ENCODE measurements around the gene RTN3.

The RTN3 gene

GRCh38 chr11:63749624-63750023 is 68.3 kb downstream of the RTN3 start:
- H3K4me3 ChIP-seq (ENCODE audit: low read length): no peak overlapping the region
- no peaks in the 10 kb centered on the region for H3K4me1 ChIP-seq (ENCODE audit: control insufficient read depth, insufficient read depth, low read length)
- H3K9me3 ChIP-seq (replicated peaks; ENCODE audit: low read length): no peaks in the 10 kb centered on the region
- no peaks in the 10 kb centered on the region for H3K27me3 ChIP-seq (ENCODE audit: control insufficient read depth, insufficient read depth, low read length)
- peaks cover 27% of the 10 kb centered on the region for H3K36me3 ChIP-seq (ENCODE audit: insufficient read depth, low read length)
- H3K9ac ChIP-seq (ENCODE audit: low read depth, low read length): no peak overlapping the region
- no peak overlapping the region for H3K4me2 ChIP-seq (ENCODE audit: low read length)

- Histone ChIP-seq H3K36me3 (ENCODE audit: insufficient read depth, low read length) (peaks cover 37% of the 10 kb centered on the region), H3K27me3 (ENCODE audit: control insufficient read depth, insufficient read depth, low read length) (no peaks in the 10 kb centered on the region), H3K4me1 (ENCODE audit: control insufficient read depth, insufficient read depth, low read length) (no peaks in the 10 kb centered on the region), H3K4me2 (ENCODE audit: low read length) (no peak overlapping the region), H3K9ac (ENCODE audit: low read depth, low read length) (no peak overlapping the region), H3K4me3 (ENCODE audit: low read length) (no peak overlapping the region), H3K9me3 (replicated peaks; ENCODE audit: low read length) (no peaks in the 10 kb centered on the region)
These were observed 75.8 kb downstream of the RTN3 start for GRCh38 chr11:63756919-63757761.

GRCh38 chr11:63760487-63761079 is 79.3 kb downstream of the RTN3 start:
- Histone ChIP-seq H3K9me3 (replicated peaks; ENCODE audit: low read length) (no peaks in the 10 kb centered on the region), H3K4me3 (ENCODE audit: low read length) (no peak overlapping the region), H3K4me1 (ENCODE audit: control insufficient read depth, insufficient read depth, low read length) (peaks cover 12% of the 10 kb centered on the region), H3K9ac (ENCODE audit: low read depth, low read length) (no peak overlapping the region), H3K4me2 (ENCODE audit: low read length) (no peak overlapping the region), H3K27me3 (ENCODE audit: control insufficient read depth, insufficient read depth, low read length) (no peaks in the 10 kb centered on the region), H3K36me3 (ENCODE audit: insufficient read depth, low read length) (peaks cover 27% of the 10 kb centered on the region)

GRCh38 chr11:63761188-63761587 is 79.9 kb downstream of the RTN3 start:
- no peaks in the 10 kb centered on the region for H3K9me3 ChIP-seq (replicated peaks; ENCODE audit: low read length)
- no peak overlapping the region for H3K4me2 ChIP-seq (ENCODE audit: low read length)
- H3K27me3 ChIP-seq (ENCODE audit: control insufficient read depth, insufficient read depth, low read length): no peaks in the 10 kb centered on the region
- H3K36me3 ChIP-seq (ENCODE audit: insufficient read depth, low read length): peaks cover 27% of the 10 kb centered on the region
- H3K4me1 ChIP-seq (ENCODE audit: control insufficient read depth, insufficient read depth, low read length): peaks cover 13% of the 10 kb centered on the region
- no peak overlapping the region for H3K4me3 ChIP-seq (ENCODE audit: low read length)
- no peak overlapping the region for H3K9ac ChIP-seq (ENCODE audit: low read depth, low read length)

- no peaks in the 10 kb centered on the region for H3K27me3 ChIP-seq (ENCODE audit: control insufficient read depth, insufficient read depth, low read length)
- peak overlapping the region; percentile 45 for H3K4me2 ChIP-seq (ENCODE audit: low read length)
- H3K4me1 ChIP-seq (ENCODE audit: control insufficient read depth, insufficient read depth, low read length): peaks cover 22% of the 10 kb centered on the region
- no peaks in the 10 kb centered on the region for H3K9me3 ChIP-seq (replicated peaks; ENCODE audit: low read length)
- H3K9ac ChIP-seq (ENCODE audit: low read depth, low read length): no peak overlapping the region
- H3K4me3 ChIP-seq (ENCODE audit: low read length): no peak overlapping the region
- peaks cover 24% of the 10 kb centered on the region for H3K36me3 ChIP-seq (ENCODE audit: insufficient read depth, low read length)
These were observed 80.8 kb downstream of the RTN3 start for GRCh38 chr11:63761931-63762653.

- H3K36me3 ChIP-seq (ENCODE audit: insufficient read depth, low read length): peaks cover 23% of the 10 kb centered on the region
- H3K4me1 ChIP-seq (ENCODE audit: control insufficient read depth, insufficient read depth, low read length): peaks cover 25% of the 10 kb centered on the region
- H3K9me3 ChIP-seq (replicated peaks; ENCODE audit: low read length): no peaks in the 10 kb centered on the region
- peak overlapping the region; percentile 45 for H3K4me2 ChIP-seq (ENCODE audit: low read length)
- H3K4me3 ChIP-seq (ENCODE audit: low read length): no peak overlapping the region
- H3K27me3 ChIP-seq (ENCODE audit: control insufficient read depth, insufficient read depth, low read length): no peaks in the 10 kb centered on the region
- H3K9ac ChIP-seq (ENCODE audit: low read depth, low read length): peak overlapping the region; percentile 26
These were observed 81.6 kb downstream of the RTN3 start for GRCh38 chr11:63762654-63763495.

- Histone ChIP-seq H3K36me3 (ENCODE audit: insufficient read depth, low read length) (peaks cover 23% of the 10 kb centered on the region), H3K4me1 (ENCODE audit: control insufficient read depth, insufficient read depth, low read length) (peaks cover 25% of the 10 kb centered on the region), H3K27me3 (ENCODE audit: control insufficient read depth, insufficient read depth, low read length) (no peaks in the 10 kb centered on the region), H3K9ac (ENCODE audit: low read depth, low read length) (no peak overlapping the region), H3K4me2 (ENCODE audit: low read length) (no peak overlapping the region), H3K9me3 (replicated peaks; ENCODE audit: low read length) (no peaks in the 10 kb centered on the region), H3K4me3 (ENCODE audit: low read length) (no peak overlapping the region)
These were observed 82.4 kb downstream of the RTN3 start for GRCh38 chr11:63763496-63764339.

GRCh38 chr11:63764340-63764678 is 83.0 kb downstream of the RTN3 start:
- peaks cover 25% of the 10 kb centered on the region for H3K4me1 ChIP-seq (ENCODE audit: control insufficient read depth, insufficient read depth, low read length)
- peaks cover 23% of the 10 kb centered on the region for H3K36me3 ChIP-seq (ENCODE audit: insufficient read depth, low read length)
- no peak overlapping the region for H3K4me2 ChIP-seq (ENCODE audit: low read length)
- no peak overlapping the region for H3K4me3 ChIP-seq (ENCODE audit: low read length)
- H3K9ac ChIP-seq (ENCODE audit: low read depth, low read length): no peak overlapping the region
- no peaks in the 10 kb centered on the region for H3K27me3 ChIP-seq (ENCODE audit: control insufficient read depth, insufficient read depth, low read length)
- H3K9me3 ChIP-seq (replicated peaks; ENCODE audit: low read length): no peaks in the 10 kb centered on the region

GRCh38 chr11:63764679-63765647 is 83.7 kb downstream of the RTN3 start:
- Histone ChIP-seq H3K4me1 (ENCODE audit: control insufficient read depth, insufficient read depth, low read length) (peaks cover 30% of the 10 kb centered on the region), H3K9me3 (replicated peaks; ENCODE audit: low read length) (no peaks in the 10 kb centered on the region), H3K36me3 (ENCODE audit: insufficient read depth, low read length) (peaks cover 21% of the 10 kb centered on the region), H3K4me3 (ENCODE audit: low read length) (no peak overlapping the region), H3K4me2 (ENCODE audit: low read length) (no peak overlapping the region), H3K27me3 (ENCODE audit: control insufficient read depth, insufficient read depth, low read length) (no peaks in the 10 kb centered on the region), H3K9ac (ENCODE audit: low read depth, low read length) (no peak overlapping the region)

Measured in skeletal muscle satellite cell (primary cell).